Fibroblast of lung (primary cell): ENCODE measurements around the gene IKZF3. TPM values are rescaled to one million over a fixed set of nuclear protein-coding genes. Genes with fewer than 3 reads are reported as not detected.

ENCODE experiments used
- DNase-seq, 2 donors: peaks; one replicate each; pipeline versions ENCODE4 v3.0.0 to v3.0.0-alpha.2; 2010; ENCODE audit warnings: low read depth in 2 of 2
- H2AFZ ChIP-seq: 2 replicates; pipeline ENCODE4 v1.5.1; 2012; ENCODE audit warnings: low read length, control low read depth, inconsistent platforms
- H3K27ac ChIP-seq: 2 replicates; pipeline ENCODE4 v1.5.1; 2011; ENCODE audit warnings: low read length, control low read depth; ENCODE audit not compliant: insufficient read depth
- H3K27me3 ChIP-seq: 2 replicates; pipeline ENCODE4 v1.5.1; 2011; ENCODE audit warnings: mild to moderate bottlenecking, low read length; ENCODE audit not compliant: control insufficient read depth, insufficient read depth
- H3K36me3 ChIP-seq: 2 replicates; pipeline ENCODE4 v1.5.1; 2011; ENCODE audit warnings: low read length; ENCODE audit not compliant: control insufficient read depth, insufficient read depth
- H3K4me1 ChIP-seq: 2 replicates; pipeline ENCODE4 v1.5.1; 2011; ENCODE audit warnings: low read length; ENCODE audit not compliant: control insufficient read depth, insufficient read depth; ENCODE audit errors: extremely low read depth
- H3K4me2 ChIP-seq: 2 replicates; pipeline ENCODE4 v1.5.1; 2011; ENCODE audit warnings: low read length, control low read depth; ENCODE audit not compliant: insufficient read depth; ENCODE audit errors: extremely low read depth
- H3K4me3 ChIP-seq, 4 experiments: fragments of 200-600 bp in 1 of 4; sonication (generic) in 1 of 4; replicated peaks in 1 of 4; 2 replicates each; pipeline ENCODE4 v1.5.1; 2011 to 2016; ENCODE audit warnings: low read length in 4 of 4, low read depth in 3 of 4, mild to moderate bottlenecking in 3 of 4, control low read depth in 2 of 4, inconsistent platforms in 1 of 4, mixed read lengths in 1 of 4; ENCODE audit not compliant: insufficient read depth in 1 of 4; ENCODE audit errors: control extremely low read depth in 1 of 4
- H3K79me2 ChIP-seq: 2 replicates; pipeline ENCODE4 v1.5.1; 2012; ENCODE audit warnings: mild to moderate bottlenecking, low read length, inconsistent platforms; ENCODE audit not compliant: control insufficient read depth, insufficient read depth
- H3K9ac ChIP-seq: 2 replicates; pipeline ENCODE4 v1.5.1; 2011; ENCODE audit warnings: mild to moderate bottlenecking, low read length, control low read depth; ENCODE audit not compliant: insufficient read depth
- H3K9me3 ChIP-seq: 2 replicates; pipeline ENCODE4 v1.5.1; 2012; ENCODE audit warnings: low read depth, low read length; ENCODE audit not compliant: control insufficient read depth, insufficient read depth
- H4K20me1 ChIP-seq: 2 replicates; pipeline ENCODE4 v1.5.1; 2011; ENCODE audit warnings: low read length; ENCODE audit not compliant: control insufficient read depth, insufficient read depth; ENCODE audit errors: extremely low read depth
- CTCF ChIP-seq, 2 donors: IDR thresholded peaks in 1 of 2; conservative IDR thresholded peaks in 1 of 2; 1 replicate in 1 of 2; 2 replicates in 1 of 2; pipeline ENCODE4 v1.5.1; 2011 to 2012; ENCODE audit warnings: low read length in 2 of 2, control low read depth in 1 of 2, inconsistent platforms in 1 of 2, low read depth in 1 of 2, mild to moderate bottlenecking in 1 of 2
- EZH2 ChIP-seq: IDR thresholded peaks from 2 replicates; pipeline ENCODE4 v1.5.1; 2012; ENCODE audit warnings: low read length, control low read depth, mild to moderate bottlenecking; ENCODE audit errors: missing control alignments
- polyA plus RNA-seq, 2 donors: library from polyadenylated mRNA; depleted of rRNA in 1 of 2; stranded (reverse) in 1 of 2; unstranded in 1 of 2; fragments of >200 nt; gene quantifications; 2 replicates each; pipeline ENCODE4 v1.2.1, GENCODE V29; 2011 to 2012; ENCODE audit warnings: missing spikeins in 1 of 2
- total RNA-seq: library from RNA; depleted of rRNA; stranded (reverse); fragments of >200 nt; gene quantifications from 2 replicates; pipeline ENCODE4 v1.2.1, GENCODE V29; 2014

The IKZF3 gene
- total and polyA plus RNA-seq, 2 donors (not counting 1 experiment from before 2014, with no cell fraction given) = not detected

GRCh38 chr17:39871801-39872200 lies 7.7 kb upstream of the IKZF3 start:
- H3K36me3 ChIP-seq = no peaks in the 10 kb centered on the region
- H3K4me2 ChIP-seq = no peak overlapping the region
- no peak for DNase-seq
- H3K4me1 ChIP-seq = no peaks in the 10 kb centered on the region
- H3K27me3 ChIP-seq = peaks cover 24% of the 10 kb centered on the region
- no peak for TF ChIP-seq EZH2
- no peak for TF ChIP-seq CTCF (conservative IDR thresholded peaks at IDR 0.05 in 1 of 2, IDR thresholded peaks at IDR 0.05 in 1 of 2; ENCODE audit: low read depth in 1 of 2, low read length in 2 of 2)
- no peaks in the 10 kb centered on the region for H3K79me2 ChIP-seq
- no peaks in the 10 kb centered on the region for H3K9me3 ChIP-seq
- H2AFZ ChIP-seq = no peak overlapping the region
- H3K4me3 ChIP-seq = no peak overlapping the region
- no peaks in the 10 kb centered on the region for H4K20me1 ChIP-seq
- no peak overlapping the region for H3K9ac ChIP-seq
- no peak overlapping the region for H3K27ac ChIP-seq

- Histone ChIP-seq H3K9ac (no peak overlapping the region), H3K4me1 (no peaks in the 10 kb centered on the region), H3K79me2 (no peaks in the 10 kb centered on the region), H3K9me3 (no peaks in the 10 kb centered on the region), H3K4me3 (no peak overlapping the region), H3K36me3 (no peaks in the 10 kb centered on the region), H3K27ac (no peak overlapping the region), H4K20me1 (no peaks in the 10 kb centered on the region), H2AFZ (no peak overlapping the region), H3K27me3 (peaks cover 27% of the 10 kb centered on the region), H3K4me2 (no peak overlapping the region)
- no peak for DNase-seq
- TF ChIP-seq EZH2 (no peak), CTCF (conservative IDR thresholded peaks at IDR 0.05 in 1 of 2, IDR thresholded peaks at IDR 0.05 in 1 of 2; ENCODE audit: low read depth in 1 of 2, low read length in 2 of 2) (no peak)
Observed at GRCh38 chr17:39870776-39871175, 6.7 kb upstream of the IKZF3 start.

GRCh38 chr17:39868554-39868942 lies 4.4 kb upstream of the IKZF3 start:
- H3K4me1 ChIP-seq = no peaks in the 10 kb centered on the region
- H3K79me2 ChIP-seq = no peaks in the 10 kb centered on the region
- no peaks in the 10 kb centered on the region for H3K9me3 ChIP-seq
- H2AFZ ChIP-seq = no peak overlapping the region
- TF ChIP-seq CTCF (conservative IDR thresholded peaks at IDR 0.05 in 1 of 2, IDR thresholded peaks at IDR 0.05 in 1 of 2; ENCODE audit: low read depth in 1 of 2, low read length in 2 of 2) (no peak), EZH2 (no peak)
- H3K4me2 ChIP-seq = no peak overlapping the region
- H3K9ac ChIP-seq = no peak overlapping the region
- no peak for DNase-seq
- H3K4me3 ChIP-seq = no peak overlapping the region
- H3K27ac ChIP-seq = no peak overlapping the region
- no peaks in the 10 kb centered on the region for H4K20me1 ChIP-seq
- peaks cover 45% of the 10 kb centered on the region for H3K27me3 ChIP-seq
- no peaks in the 10 kb centered on the region for H3K36me3 ChIP-seq
